ENCODE data around the gene GLYATL2. TPM values are rescaled to one million over a fixed set of nuclear protein-coding genes. Genes with fewer than 3 reads are reported as not detected.

GLYATL2 gene
- total and polyA plus RNA-seq, 10 of the 15 experiments (the other 5 are each of a cell fraction or from before 2014, with no cell fraction given), result 0.13 to 0.97 (median 0.49) TPM

GRCh38 chr11:58845386-58845785 lies 882 bp upstream of the GLYATL2 start (continued):
- TF ChIP-seq SKIL (IDR thresholded peaks at IDR 0.05; ENCODE audit: low read depth, poor library complexity, severe bottlenecking), result no peak
- no peak for TF ChIP-seq FOS (IDR thresholded peaks at IDR 0.05; ENCODE audit: borderline replicate concordance, extremely low read depth, insufficient read length)
- TF ChIP-seq CBX3 (IDR thresholded peaks at IDR 0.05; ENCODE audit: borderline replicate concordance, low read depth), result no peak
- TF ChIP-seq SUZ12 (IDR thresholded peaks at IDR 0.05; ENCODE audit: unreplicated experiment), result no peak
- TF ChIP-seq RAD51 (IDR thresholded peaks at IDR 0.05), result no peak
- no peak for TF ChIP-seq ZNF274 (IDR thresholded peaks at IDR 0.05; ENCODE audit: insufficient read depth, insufficient read length)
- TF ChIP-seq BACH1 (IDR thresholded peaks at IDR 0.05; ENCODE audit: borderline replicate concordance), result no peak
- TF ChIP-seq EGR1 (IDR thresholded peaks at IDR 0.05; ENCODE audit: borderline replicate concordance in 1 of 2, low read depth in 2 of 2, low read length in 2 of 2), result no peak
- no peak for TF ChIP-seq MXI1 (IDR thresholded peaks at IDR 0.05; ENCODE audit: low read depth, low read length)
- no peak for TF ChIP-seq RBBP5 (conservative IDR thresholded peaks at IDR 0.05)
- no peak for TF ChIP-seq RUNX3 (IDR thresholded peaks at IDR 0.05; ENCODE audit: low read length)

GRCh38 chr11:58837707-58838388 lies 6.7 kb downstream of the GLYATL2 start:
- ChIA-PET SMC1A (ENCODE audit: uncharacterized antibody, unreplicated experiment) (no interaction called here), CTCF (no interaction called here), POLR2A (no interaction called here), RAD21 (ENCODE audit: unreplicated experiment) (no interaction called here)
- Histone ChIP-seq H3K27me3 (replicated peaks in 1 of 2; ENCODE audit: control insufficient read depth in 2 of 2, insufficient read depth in 2 of 2, low read length in 1 of 2) (no peaks in the 10 kb centered on the region), H4K20me1 (ENCODE audit: control insufficient read depth, insufficient read depth) (no peaks in the 10 kb centered on the region), H3K4me3 (no peak overlapping the region), H3K4me1 (ENCODE audit: control insufficient read depth, insufficient read depth, low read length) (no peaks in the 10 kb centered on the region), H3K27ac (ENCODE audit: control insufficient read depth, insufficient read depth) (no peak overlapping the region), H3K4me2 (ENCODE audit: control insufficient read depth, insufficient read depth) (no peak overlapping the region), H2AFZ (ENCODE audit: control insufficient read depth, low read depth, low read length) (no peak overlapping the region), H3K36me3 (ENCODE audit: control insufficient read depth in 2 of 2, insufficient read depth in 2 of 2, low read length in 1 of 2) (no peaks in the 10 kb centered on the region), H3K79me2 (ENCODE audit: control insufficient read depth, insufficient read depth, low read length) (no peaks in the 10 kb centered on the region), H3K9me3 (replicated peaks; ENCODE audit: control insufficient read depth, insufficient read depth, low read length) (no peaks in the 10 kb centered on the region), H3K9ac (ENCODE audit: control insufficient read depth, insufficient read depth, low read length) (no peak overlapping the region)
- no peak for DNase-seq (ENCODE audit: low read depth, low spot score)
- BruUV-seq (replicated peaks), result no TSS peak
- in situ Hi-C loops (cut with MboI) (no loop called here), intact Hi-C loops (cut with micrococcal nuclease; ENCODE audit: unreplicated experiment) (no loop called here)
- no peak for ATAC-seq
- no peak for FAIRE-seq
- 17% methylated on average over 5 of the region's 5 CpGs for WGBS (ENCODE audit: insufficient coverage, insufficient replicate concordance, low lambda C conversion rate, missing lambda C conversion rate)
- TF ChIP-seq USF1 (IDR thresholded peaks at IDR 0.05; ENCODE audit: borderline replicate concordance, extremely low read length, insufficient read depth, low read depth, low read length) (no peak), SPI1 (IDR thresholded peaks at IDR 0.05; ENCODE audit: borderline replicate concordance, insufficient read depth, low read depth, low read length) (peak; percentile 35; the same call in 1 of the 2 replicates)

Data from GM12878 (cell line).